ENCODE results near the gene CEP126. TPM values are rescaled to one million over a fixed set of nuclear protein-coding genes. Genes with fewer than 3 reads are reported as not detected.

The CEP126 gene
- total and polyA plus RNA-seq, 2 donors (not counting 1 experiment from before 2014, with no cell fraction given), result 4.7 to 6.4 TPM

DNA sequence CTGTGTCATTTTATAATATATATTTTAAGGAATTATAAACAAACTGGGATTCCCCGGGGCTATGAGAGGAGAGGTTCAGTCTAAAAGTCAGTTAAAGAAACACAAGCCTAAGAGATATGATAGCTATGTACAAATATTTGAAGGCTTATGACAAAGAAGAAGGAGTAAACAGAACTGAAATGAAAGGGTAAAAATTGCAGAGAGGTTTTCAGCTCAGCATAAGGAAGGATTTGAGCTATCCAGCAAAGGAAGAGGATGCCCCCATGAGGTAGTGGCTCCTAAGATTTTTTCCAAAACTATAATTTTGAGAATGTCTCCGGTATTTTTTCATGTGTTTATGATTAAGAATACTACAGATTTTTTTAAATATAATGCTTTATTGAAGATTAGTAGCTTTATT lies 59.4 kb downstream of the CEP126 start:
- H3K9ac ChIP-seq (ENCODE audit: insufficient read depth, low read length), result no peak overlapping the region
- H4K20me1 ChIP-seq (ENCODE audit: control insufficient read depth, extremely low read depth, insufficient read depth, low read length), result no peaks in the 10 kb centered on the region
- DNase-seq (ENCODE audit: low read depth in 2 of 2), result peak; percentile 3 to 38
- no peaks in the 10 kb centered on the region for H3K9me3 ChIP-seq (ENCODE audit: control insufficient read depth, insufficient read depth, low read depth, low read length)
- H3K4me1 ChIP-seq (ENCODE audit: control insufficient read depth, extremely low read depth, insufficient read depth, low read length), result no peaks in the 10 kb centered on the region
- H3K79me2 ChIP-seq (ENCODE audit: control insufficient read depth, insufficient read depth, low read length), result no peaks in the 10 kb centered on the region
- no peaks in the 10 kb centered on the region for H3K36me3 ChIP-seq (ENCODE audit: control insufficient read depth, insufficient read depth, low read length)
- H2AFZ ChIP-seq (ENCODE audit: low read length), result no peak overlapping the region
- TF ChIP-seq EZH2 (IDR thresholded peaks at IDR 0.05; ENCODE audit: low read length, missing control alignments), result no peak
- TF ChIP-seq, protein P1, sequence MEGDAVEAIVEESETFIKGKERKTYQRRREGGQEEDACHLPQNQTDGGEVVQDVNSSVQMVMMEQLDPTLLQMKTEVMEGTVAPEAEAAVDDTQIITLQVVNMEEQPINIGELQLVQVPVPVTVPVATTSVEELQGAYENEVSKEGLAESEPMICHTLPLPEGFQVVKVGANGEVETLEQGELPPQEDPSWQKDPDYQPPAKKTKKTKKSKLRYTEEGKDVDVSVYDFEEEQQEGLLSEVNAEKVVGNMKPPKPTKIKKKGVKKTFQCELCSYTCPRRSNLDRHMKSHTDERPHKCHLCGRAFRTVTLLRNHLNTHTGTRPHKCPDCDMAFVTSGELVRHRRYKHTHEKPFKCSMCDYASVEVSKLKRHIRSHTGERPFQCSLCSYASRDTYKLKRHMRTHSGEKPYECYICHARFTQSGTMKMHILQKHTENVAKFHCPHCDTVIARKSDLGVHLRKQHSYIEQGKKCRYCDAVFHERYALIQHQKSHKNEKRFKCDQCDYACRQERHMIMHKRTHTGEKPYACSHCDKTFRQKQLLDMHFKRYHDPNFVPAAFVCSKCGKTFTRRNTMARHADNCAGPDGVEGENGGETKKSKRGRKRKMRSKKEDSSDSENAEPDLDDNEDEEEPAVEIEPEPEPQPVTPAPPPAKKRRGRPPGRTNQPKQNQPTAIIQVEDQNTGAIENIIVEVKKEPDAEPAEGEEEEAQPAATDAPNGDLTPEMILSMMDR (conservative IDR thresholded peaks at IDR 0.05 in 1 of 2, IDR thresholded peaks at IDR 0.05 in 1 of 2; ENCODE audit: low read depth in 1 of 2, low read length in 2 of 2), result peak; percentile 28 to 47
- H3K27me3 ChIP-seq (ENCODE audit: control insufficient read depth, insufficient read depth, low read length), result no peaks in the 10 kb centered on the region
- H3K27ac ChIP-seq (ENCODE audit: insufficient read depth, low read length), result no peak overlapping the region
- H3K4me2 ChIP-seq (ENCODE audit: extremely low read depth, insufficient read depth, low read length), result no peak overlapping the region
- no peak overlapping the region for H3K4me3 ChIP-seq (replicated peaks in 1 of 4; ENCODE audit: control extremely low read depth in 1 of 4, insufficient read depth in 1 of 4, low read depth in 3 of 4, low read length in 4 of 4)

DNA sequence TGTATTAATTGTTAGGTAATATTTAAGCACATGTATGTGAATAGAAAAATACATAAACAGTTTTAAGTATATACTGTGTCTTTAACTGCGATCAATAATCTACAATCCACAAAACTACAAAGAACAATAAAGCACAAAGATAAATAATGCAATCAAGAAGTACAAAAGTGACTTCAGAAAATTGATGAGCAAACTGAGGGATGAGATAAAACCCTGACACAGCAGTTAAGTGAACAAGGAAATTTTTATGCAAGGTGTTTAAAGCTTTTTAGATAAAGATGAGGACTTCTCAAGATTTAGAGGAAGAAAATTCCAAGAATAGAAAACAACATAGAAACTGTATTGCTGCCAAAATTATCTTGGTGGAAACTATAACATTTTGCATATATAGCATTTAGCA lies 60.0 kb downstream of the CEP126 start:
- DNase-seq (ENCODE audit: low read depth in 2 of 2), result no peak
- Histone ChIP-seq H2AFZ (ENCODE audit: low read length) (no peak overlapping the region), H3K4me1 (ENCODE audit: control insufficient read depth, extremely low read depth, insufficient read depth, low read length) (no peaks in the 10 kb centered on the region), H3K36me3 (ENCODE audit: control insufficient read depth, insufficient read depth, low read length) (no peaks in the 10 kb centered on the region), H3K79me2 (ENCODE audit: control insufficient read depth, insufficient read depth, low read length) (no peaks in the 10 kb centered on the region), H3K27ac (ENCODE audit: insufficient read depth, low read length) (no peak overlapping the region), H3K9me3 (ENCODE audit: control insufficient read depth, insufficient read depth, low read depth, low read length) (no peaks in the 10 kb centered on the region), H4K20me1 (ENCODE audit: control insufficient read depth, extremely low read depth, insufficient read depth, low read length) (no peaks in the 10 kb centered on the region), H3K4me2 (ENCODE audit: extremely low read depth, insufficient read depth, low read length) (no peak overlapping the region), H3K4me3 (replicated peaks in 1 of 4; ENCODE audit: control extremely low read depth in 1 of 4, insufficient read depth in 1 of 4, low read depth in 3 of 4, low read length in 4 of 4) (no peak overlapping the region), H3K27me3 (ENCODE audit: control insufficient read depth, insufficient read depth, low read length) (no peaks in the 10 kb centered on the region), H3K9ac (ENCODE audit: insufficient read depth, low read length) (no peak overlapping the region)
- TF ChIP-seq EZH2 (IDR thresholded peaks at IDR 0.05; ENCODE audit: low read length, missing control alignments), result no peak
- TF ChIP-seq, protein P1 (conservative IDR thresholded peaks at IDR 0.05 in 1 of 2, IDR thresholded peaks at IDR 0.05 in 1 of 2; ENCODE audit: low read depth in 1 of 2, low read length in 2 of 2), result no peak

DNA sequence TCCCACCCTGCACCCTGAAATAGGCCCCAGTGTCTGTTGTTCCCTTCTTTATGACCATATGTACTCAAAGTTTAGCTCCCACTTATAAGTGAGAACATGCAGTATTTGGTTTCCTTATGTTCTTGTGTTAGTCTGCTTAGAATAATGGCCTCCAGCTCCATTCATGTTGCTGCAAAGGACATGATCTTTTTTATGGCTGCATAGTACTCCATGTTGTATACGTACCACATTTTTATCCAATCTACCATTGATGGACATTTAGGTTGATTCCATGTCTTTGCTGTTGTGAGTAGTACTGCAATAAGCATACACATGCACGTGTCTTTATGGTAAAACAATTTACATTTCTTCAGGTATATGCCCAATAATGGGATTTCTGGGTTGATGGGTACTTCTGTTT lies 60.9 kb downstream of the CEP126 start:
- TF ChIP-seq EZH2 (IDR thresholded peaks at IDR 0.05; ENCODE audit: low read length, missing control alignments), result no peak
- TF ChIP-seq, protein P1 (conservative IDR thresholded peaks at IDR 0.05 in 1 of 2, IDR thresholded peaks at IDR 0.05 in 1 of 2; ENCODE audit: low read depth in 1 of 2, low read length in 2 of 2), result no peak
- H3K4me2 ChIP-seq (ENCODE audit: extremely low read depth, insufficient read depth, low read length), result no peak overlapping the region
- no peaks in the 10 kb centered on the region for H3K27me3 ChIP-seq (ENCODE audit: control insufficient read depth, insufficient read depth, low read length)
- no peak overlapping the region for H3K4me3 ChIP-seq (replicated peaks in 1 of 4; ENCODE audit: control extremely low read depth in 1 of 4, insufficient read depth in 1 of 4, low read depth in 3 of 4, low read length in 4 of 4)
- no peaks in the 10 kb centered on the region for H3K9me3 ChIP-seq (ENCODE audit: control insufficient read depth, insufficient read depth, low read depth, low read length)
- H4K20me1 ChIP-seq (ENCODE audit: control insufficient read depth, extremely low read depth, insufficient read depth, low read length), result no peaks in the 10 kb centered on the region
- no peak overlapping the region for H3K9ac ChIP-seq (ENCODE audit: insufficient read depth, low read length)
- H2AFZ ChIP-seq (ENCODE audit: low read length), result no peak overlapping the region
- no peaks in the 10 kb centered on the region for H3K79me2 ChIP-seq (ENCODE audit: control insufficient read depth, insufficient read depth, low read length)
- no peak overlapping the region for H3K27ac ChIP-seq (ENCODE audit: insufficient read depth, low read length)
- H3K4me1 ChIP-seq (ENCODE audit: control insufficient read depth, extremely low read depth, insufficient read depth, low read length), result no peaks in the 10 kb centered on the region
- H3K36me3 ChIP-seq (ENCODE audit: control insufficient read depth, insufficient read depth, low read length), result no peaks in the 10 kb centered on the region
- DNase-seq (ENCODE audit: low read depth in 2 of 2), result no peak
